Measurements from ENCODE around the gene EP400.

Gene EP400

GRCh38 chr12:131912518-131913274 is 37.0 kb upstream of the EP400 start:
- Histone ChIP-seq H3K14ac (ENCODE audit: low read length) (peak overlapping the region; percentile 82), H3K36me3 (replicated peaks in 1 of 2; ENCODE audit: control insufficient read depth in 2 of 2, insufficient read depth in 2 of 2, low read length in 2 of 2) (peaks cover 47 to 82% of the 10 kb centered on the region in 2 donors), H3K4me3 (ENCODE audit: low read length in 2 of 2) (no peak overlapping the region), H3K27me3 (ENCODE audit: control insufficient read depth in 3 of 3, insufficient read depth in 3 of 3, low read depth in 1 of 3, low read length in 3 of 3) (no peaks in the 10 kb centered on the region), H2AFZ (ENCODE audit: low read length) (no peak overlapping the region), H3K4me1 (ENCODE audit: control insufficient read depth in 2 of 2, insufficient read depth in 1 of 2, low read depth in 1 of 2, low read length in 2 of 2) (no peaks in the 10 kb centered on the region), H3K18ac (ENCODE audit: low read length) (no peak overlapping the region), H3K9ac (ENCODE audit: low read depth, low read length, poor library complexity) (no peak overlapping the region), H2BK12ac (ENCODE audit: low read length) (no peak overlapping the region), H4K91ac (ENCODE audit: low read depth, low read length, poor library complexity) (no peak overlapping the region), H3K23ac (ENCODE audit: low read depth, low read length, poor library complexity) (peak overlapping the region; percentile 55), H2BK15ac (ENCODE audit: low read length) (no peak overlapping the region), H2AK5ac (ENCODE audit: low read depth, low read length) (no peak overlapping the region), H2BK120ac (ENCODE audit: low read depth, low read length) (no peak overlapping the region), H2BK5ac (ENCODE audit: low read length) (no peak overlapping the region), H4K8ac (ENCODE audit: low read depth, low read length) (peak overlapping the region; percentile 17), H3K79me1 (ENCODE audit: low read depth, low read length) (peaks cover 13% of the 10 kb centered on the region), H3K9me3 (replicated peaks in 1 of 2; ENCODE audit: control insufficient read depth in 2 of 2, insufficient read depth in 1 of 2, low read depth in 1 of 2, low read length in 2 of 2) (no peaks in the 10 kb centered on the region), H3K4me2 (ENCODE audit: insufficient read depth, low read length, poor library complexity, severe bottlenecking) (no peak overlapping the region), H3K4ac (ENCODE audit: low read length) (no peak overlapping the region), H3K27ac (replicated peaks; ENCODE audit: low read length) (no peak overlapping the region)
- WGBS, 2 donors (ENCODE audit: extremely low coverage in 2 of 2, insufficient read length in 2 of 2, insufficient replicate concordance in 1 of 2) = no CpG with 5 or more reads among the region's 20 CpGs
- DNase-seq (ENCODE audit: low spot score) = no peak

DNA sequence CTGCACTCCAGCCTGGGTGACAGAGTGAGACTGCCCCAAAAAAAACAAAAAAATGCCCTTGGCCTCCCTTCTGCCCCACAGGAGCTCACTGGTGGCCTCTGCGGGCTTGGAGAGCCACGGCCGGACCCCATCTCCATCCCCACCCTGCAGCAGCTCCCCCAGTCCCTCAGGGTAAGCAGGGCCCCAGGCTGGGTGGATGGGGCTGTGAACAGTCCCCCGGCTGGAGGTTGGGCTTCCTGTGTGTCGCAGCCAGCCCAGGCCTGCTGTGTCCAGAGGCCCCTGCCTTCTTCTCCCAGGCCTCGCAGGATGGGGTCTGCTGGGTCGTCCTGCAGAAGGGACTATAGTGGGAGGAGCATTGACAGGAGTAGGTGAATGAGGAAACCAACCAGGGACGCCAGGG is 36.1 kb upstream of the EP400 start:
- no peak overlapping the region for H3K9ac ChIP-seq (ENCODE audit: low read depth, low read length, poor library complexity)
- H3K14ac ChIP-seq (ENCODE audit: low read length) = no peak overlapping the region
- H2BK15ac ChIP-seq (ENCODE audit: low read length) = no peak overlapping the region
- no peak overlapping the region for H4K91ac ChIP-seq (ENCODE audit: low read depth, low read length, poor library complexity)
- no peak overlapping the region for H3K23ac ChIP-seq (ENCODE audit: low read depth, low read length, poor library complexity)
- no peaks in the 10 kb centered on the region for H3K4me1 ChIP-seq (ENCODE audit: control insufficient read depth in 2 of 2, insufficient read depth in 1 of 2, low read depth in 1 of 2, low read length in 2 of 2)
- H2BK120ac ChIP-seq (ENCODE audit: low read depth, low read length) = peak overlapping the region; percentile 31
- H2AFZ ChIP-seq (ENCODE audit: low read length) = no peak overlapping the region
- no peaks in the 10 kb centered on the region for H3K9me3 ChIP-seq (replicated peaks in 1 of 2; ENCODE audit: control insufficient read depth in 2 of 2, insufficient read depth in 1 of 2, low read depth in 1 of 2, low read length in 2 of 2)
- WGBS, 2 donors (ENCODE audit: extremely low coverage in 2 of 2, insufficient read length in 2 of 2, insufficient replicate concordance in 1 of 2) = no CpG with 5 or more reads among the region's 8 CpGs
- H3K79me1 ChIP-seq (ENCODE audit: low read depth, low read length) = peaks cover 9% of the 10 kb centered on the region
- no peak overlapping the region for H3K4ac ChIP-seq (ENCODE audit: low read length)
- H3K27me3 ChIP-seq (ENCODE audit: control insufficient read depth in 3 of 3, insufficient read depth in 3 of 3, low read depth in 1 of 3, low read length in 3 of 3) = no peaks in the 10 kb centered on the region
- no peak overlapping the region for H4K8ac ChIP-seq (ENCODE audit: low read depth, low read length)
- H3K18ac ChIP-seq (ENCODE audit: low read length) = no peak overlapping the region
- H3K36me3 ChIP-seq (replicated peaks in 1 of 2; ENCODE audit: control insufficient read depth in 2 of 2, insufficient read depth in 2 of 2, low read length in 2 of 2) = peaks cover 47 to 85% of the 10 kb centered on the region in 2 donors
- peak overlapping the region; percentile 87 for H2BK5ac ChIP-seq (ENCODE audit: low read length)
- no peak for DNase-seq (ENCODE audit: low spot score)
- H2BK12ac ChIP-seq (ENCODE audit: low read length) = no peak overlapping the region
- H3K27ac ChIP-seq (replicated peaks; ENCODE audit: low read length) = no peak overlapping the region
- no peak overlapping the region for H2AK5ac ChIP-seq (ENCODE audit: low read depth, low read length)
- no peak overlapping the region for H3K4me3 ChIP-seq (ENCODE audit: low read length in 2 of 2)
- no peak overlapping the region for H3K4me2 ChIP-seq (ENCODE audit: insufficient read depth, low read length, poor library complexity, severe bottlenecking)

DNA sequence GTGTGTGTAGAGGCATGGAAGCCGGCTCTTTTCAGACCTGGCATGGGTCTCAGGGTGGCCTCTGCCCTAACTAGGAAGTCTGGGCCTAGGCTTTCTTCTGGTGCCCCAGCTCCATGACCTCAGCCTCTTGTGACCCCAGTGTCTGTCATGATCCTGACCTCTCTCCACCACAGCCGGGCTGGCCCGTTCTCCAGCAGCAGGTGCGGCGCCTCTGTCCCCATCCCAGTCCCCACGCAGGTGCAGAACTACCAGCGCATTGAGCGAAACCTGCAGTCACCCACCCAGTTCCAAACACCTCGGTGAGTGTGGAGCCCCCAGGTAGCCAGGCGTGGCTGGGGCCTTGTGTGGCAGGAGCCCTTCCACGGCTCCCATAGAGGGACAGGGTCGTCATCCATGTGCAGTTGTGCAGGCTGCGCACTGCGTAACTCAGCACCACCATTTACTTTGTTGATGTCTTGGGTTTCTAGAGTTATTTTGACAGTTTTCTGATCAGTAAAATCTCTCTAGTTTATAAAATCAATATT is 35.5 kb upstream of the EP400 start:
- H2BK12ac ChIP-seq (ENCODE audit: low read length) = no peak overlapping the region
- H3K18ac ChIP-seq (ENCODE audit: low read length) = no peak overlapping the region
- H2AFZ ChIP-seq (ENCODE audit: low read length) = no peak overlapping the region
- no peaks in the 10 kb centered on the region for H3K27me3 ChIP-seq (ENCODE audit: control insufficient read depth in 3 of 3, insufficient read depth in 3 of 3, low read depth in 1 of 3, low read length in 3 of 3)
- no peak overlapping the region for H2AK5ac ChIP-seq (ENCODE audit: low read depth, low read length)
- no peak overlapping the region for H3K9ac ChIP-seq (ENCODE audit: low read depth, low read length, poor library complexity)
- peaks cover 50 to 84% of the 10 kb centered on the region in 2 donors for H3K36me3 ChIP-seq (replicated peaks in 1 of 2; ENCODE audit: control insufficient read depth in 2 of 2, insufficient read depth in 2 of 2, low read length in 2 of 2)
- H4K91ac ChIP-seq (ENCODE audit: low read depth, low read length, poor library complexity) = no peak overlapping the region
- H3K9me3 ChIP-seq (replicated peaks in 1 of 2; ENCODE audit: control insufficient read depth in 2 of 2, insufficient read depth in 1 of 2, low read depth in 1 of 2, low read length in 2 of 2) = no peaks in the 10 kb centered on the region
- no peak overlapping the region for H2BK120ac ChIP-seq (ENCODE audit: low read depth, low read length)
- H3K27ac ChIP-seq (replicated peaks; ENCODE audit: low read length) = no peak overlapping the region
- no peak overlapping the region for H4K8ac ChIP-seq (ENCODE audit: low read depth, low read length)
- no peaks in the 10 kb centered on the region for H3K4me1 ChIP-seq (ENCODE audit: control insufficient read depth in 2 of 2, insufficient read depth in 1 of 2, low read depth in 1 of 2, low read length in 2 of 2)
- H3K4me2 ChIP-seq (ENCODE audit: insufficient read depth, low read length, poor library complexity, severe bottlenecking) = no peak overlapping the region
- peaks cover 8% of the 10 kb centered on the region for H3K79me1 ChIP-seq (ENCODE audit: low read depth, low read length)
- H3K4ac ChIP-seq (ENCODE audit: low read length) = no peak overlapping the region
- H3K4me3 ChIP-seq (ENCODE audit: low read length in 2 of 2) = no peak overlapping the region
- peak overlapping the region; percentile 65 for H3K23ac ChIP-seq (ENCODE audit: low read depth, low read length, poor library complexity)
- no peak overlapping the region for H2BK15ac ChIP-seq (ENCODE audit: low read length)
- WGBS, 2 donors (ENCODE audit: extremely low coverage in 2 of 2, insufficient read length in 2 of 2, insufficient replicate concordance in 1 of 2) = no CpG with 5 or more reads among the region's 14 CpGs
- no peak for DNase-seq (ENCODE audit: low spot score)
- H3K14ac ChIP-seq (ENCODE audit: low read length) = no peak overlapping the region
- H2BK5ac ChIP-seq (ENCODE audit: low read length) = peak overlapping the region; percentile 87

DNA sequence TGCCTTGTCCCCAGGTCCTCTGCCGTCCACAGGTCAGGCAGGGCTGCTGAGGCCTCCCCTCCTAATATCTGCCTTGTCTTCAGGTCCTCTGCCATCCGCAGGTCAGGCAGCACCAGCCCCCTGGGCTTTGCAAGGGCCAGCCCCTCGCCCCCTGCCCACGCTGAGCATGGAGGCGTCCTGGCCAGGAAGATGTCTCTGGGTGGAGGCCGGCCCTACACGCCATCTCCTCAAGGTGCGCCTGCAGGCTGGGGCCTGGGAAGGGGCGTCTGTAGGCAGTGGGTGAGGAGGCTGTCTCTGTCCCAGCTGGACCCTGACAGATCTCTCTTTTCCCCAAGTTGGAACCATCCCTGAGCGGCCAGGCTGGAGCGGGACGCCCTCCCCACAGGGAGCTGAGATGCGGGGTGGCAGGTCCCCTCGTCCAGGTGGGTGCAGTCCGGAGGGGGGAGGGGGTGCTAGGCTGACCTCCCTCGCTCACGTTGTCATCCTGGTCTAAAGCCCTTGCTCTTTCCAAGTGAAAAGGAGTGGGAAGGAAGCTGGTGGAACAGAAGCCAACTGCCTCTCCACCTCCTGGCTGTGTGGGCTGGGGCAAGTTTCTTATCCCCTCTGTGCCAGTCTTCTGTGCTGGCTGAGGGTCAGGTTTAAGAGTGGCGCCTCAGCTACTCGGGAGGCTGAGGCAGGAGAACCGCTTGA is 34.6 kb upstream of the EP400 start:
- no peak overlapping the region for H3K14ac ChIP-seq (ENCODE audit: low read length)
- no peaks in the 10 kb centered on the region for H3K27me3 ChIP-seq (ENCODE audit: control insufficient read depth in 3 of 3, insufficient read depth in 3 of 3, low read depth in 1 of 3, low read length in 3 of 3)
- H2AFZ ChIP-seq (ENCODE audit: low read length) = no peak overlapping the region
- H3K4me2 ChIP-seq (ENCODE audit: insufficient read depth, low read length, poor library complexity, severe bottlenecking) = no peak overlapping the region
- no peak overlapping the region for H4K8ac ChIP-seq (ENCODE audit: low read depth, low read length)
- H3K9ac ChIP-seq (ENCODE audit: low read depth, low read length, poor library complexity) = no peak overlapping the region
- peaks cover 8% of the 10 kb centered on the region for H3K79me1 ChIP-seq (ENCODE audit: low read depth, low read length)
- H3K27ac ChIP-seq (replicated peaks; ENCODE audit: low read length) = no peak overlapping the region
- no peak overlapping the region for H3K18ac ChIP-seq (ENCODE audit: low read length)
- WGBS, 2 donors (ENCODE audit: extremely low coverage in 2 of 2, insufficient read length in 2 of 2, insufficient replicate concordance in 1 of 2) = no CpG with 5 or more reads among the region's 20 CpGs
- H2BK15ac ChIP-seq (ENCODE audit: low read length) = no peak overlapping the region
- no peak overlapping the region for H4K91ac ChIP-seq (ENCODE audit: low read depth, low read length, poor library complexity)
- no peak overlapping the region for H2BK12ac ChIP-seq (ENCODE audit: low read length)
- H3K4ac ChIP-seq (ENCODE audit: low read length) = no peak overlapping the region
- no peak overlapping the region for H2BK120ac ChIP-seq (ENCODE audit: low read depth, low read length)
- H2AK5ac ChIP-seq (ENCODE audit: low read depth, low read length) = no peak overlapping the region
- no peak overlapping the region for H3K4me3 ChIP-seq (ENCODE audit: low read length in 2 of 2)
- no peak overlapping the region for H2BK5ac ChIP-seq (ENCODE audit: low read length)
- H3K23ac ChIP-seq (ENCODE audit: low read depth, low read length, poor library complexity) = no peak overlapping the region
- peaks cover 55 to 83% of the 10 kb centered on the region in 2 donors for H3K36me3 ChIP-seq (replicated peaks in 1 of 2; ENCODE audit: control insufficient read depth in 2 of 2, insufficient read depth in 2 of 2, low read length in 2 of 2)
- H3K9me3 ChIP-seq (replicated peaks in 1 of 2; ENCODE audit: control insufficient read depth in 2 of 2, insufficient read depth in 1 of 2, low read depth in 1 of 2, low read length in 2 of 2) = no peaks in the 10 kb centered on the region
- no peaks in the 10 kb centered on the region for H3K4me1 ChIP-seq (ENCODE audit: control insufficient read depth in 2 of 2, insufficient read depth in 1 of 2, low read depth in 1 of 2, low read length in 2 of 2)
- DNase-seq (ENCODE audit: low spot score) = no peak
